H1 (cell line): Measurements from ENCODE around the gene CAPN10.

ENCODE experiments used
- CEBPB ChIP-seq: IDR thresholded peaks from 2 replicates; pipeline ENCODE4 v1.6.1; 2012; ENCODE audit warnings: low read depth, low read length
- EZH2 ChIP-seq: fragments of 200-600 bp; sonication (generic); IDR thresholded peaks from 2 replicates; pipeline ENCODE4 v1.7.1; 2012; ENCODE audit warnings: low read depth, mild to moderate bottlenecking, moderate library complexity, low read length, inconsistent platforms; ENCODE audit not compliant: severe bottlenecking
- MAFK ChIP-seq: IDR thresholded peaks from 2 replicates; pipeline ENCODE4 v1.6.1; 2012; ENCODE audit warnings: low read depth, mild to moderate bottlenecking, improper control_type of control experiment, low read length
- MAX ChIP-seq: IDR thresholded peaks from 2 replicates; pipeline ENCODE4 v1.6.1; 2012; ENCODE audit warnings: inconsistent platforms
- NRF1 ChIP-seq: IDR thresholded peaks from 2 replicates; pipeline ENCODE4 v1.6.1; 2011; ENCODE audit warnings: mild to moderate bottlenecking, low read depth, low read length, improper control_type of control experiment

GRCh38 chr2:240558236-240558761, 28.2 kb upstream of the CAPN10 start:
- no peak for TF ChIP-seq NRF1
- TF ChIP-seq MAX = peak; percentile 92
- no peak for TF ChIP-seq MAFK
- TF ChIP-seq EZH2 = no peak
- TF ChIP-seq CEBPB = no peak
